GM18499 (cell line): ENCODE results near the gene ZCCHC17.

Source experiments
- ATAC-seq: cut with Tn5 transposase; IDR thresholded peaks from one replicate; pipeline ENCODE4 v1.9.1; 2021; ENCODE audit warnings: moderate number of reproducible peaks; ENCODE audit not compliant: insufficient read depth, unreplicated experiment

Gene ZCCHC17

GRCh38 chr1:31413405-31414001, 116.7 kb downstream of the ZCCHC17 start:
- no peak for ATAC-seq
